ENCODE results near the gene TRIO.
A peak's percentile ranks its signal among the peaks of the same experiment; 100 is the strongest.

TRIO gene

GRCh38 chr5:14452685-14453454 lies 309.7 kb downstream of the TRIO start:
- H3K79me1 ChIP-seq (ENCODE audit: low read length) = peaks cover 5% of the 10 kb centered on the region
- no CpG with 5 or more reads among the region's 6 CpGs for WGBS (ENCODE audit: extremely low coverage, insufficient coverage, low lambda C conversion rate)
- H3K27ac ChIP-seq (ENCODE audit: low read depth, low read length) = no peak overlapping the region
- H2AK5ac ChIP-seq (ENCODE audit: low read length) = no peak overlapping the region
- no peak for DNase-seq
- H3K36me3 ChIP-seq (ENCODE audit: control insufficient read depth, insufficient read depth, low read length) = peaks cover 2% of the 10 kb centered on the region
- no peak overlapping the region for H2BK120ac ChIP-seq (ENCODE audit: low read depth, low read length)
- no peak overlapping the region for H3K23ac ChIP-seq (ENCODE audit: low read length)
- no peaks in the 10 kb centered on the region for H3K79me2 ChIP-seq (ENCODE audit: control insufficient read depth, insufficient read depth, low read length)
- no peak overlapping the region for H3K56ac ChIP-seq (ENCODE audit: low read length)
- H3K9ac ChIP-seq (ENCODE audit: low read length) = no peak overlapping the region
- H4K5ac ChIP-seq (ENCODE audit: low read length) = no peak overlapping the region
- no peak overlapping the region for H2BK5ac ChIP-seq (ENCODE audit: low read length)
- no peak overlapping the region for H4K8ac ChIP-seq (ENCODE audit: low read depth, low read length)
- no peaks in the 10 kb centered on the region for H3K27me3 ChIP-seq (ENCODE audit: insufficient read depth, low read length, poor library complexity)
- no peak overlapping the region for H2BK15ac ChIP-seq (replicated peaks; ENCODE audit: low read depth)
- no peak overlapping the region for H3K4me2 ChIP-seq (ENCODE audit: low read length)
- no peaks in the 10 kb centered on the region for H3K4me1 ChIP-seq (ENCODE audit: control insufficient read depth, low read depth, low read length)
- H3K4me3 ChIP-seq (ENCODE audit: low read length) = no peak overlapping the region
- H3K18ac ChIP-seq (ENCODE audit: low read length) = no peak overlapping the region
- no peak overlapping the region for H3K4ac ChIP-seq (ENCODE audit: low read depth, low read length)

- Histone ChIP-seq H2BK120ac (ENCODE audit: low read depth, low read length) (no peak overlapping the region), H3K36me3 (ENCODE audit: control insufficient read depth, insufficient read depth, low read length) (peaks cover 2% of the 10 kb centered on the region), H3K4me1 (ENCODE audit: control insufficient read depth, low read depth, low read length) (no peaks in the 10 kb centered on the region), H3K23ac (ENCODE audit: low read length) (peak overlapping the region; percentile 68), H3K18ac (ENCODE audit: low read length) (no peak overlapping the region), H3K4ac (ENCODE audit: low read depth, low read length) (no peak overlapping the region), H3K4me2 (ENCODE audit: low read length) (no peak overlapping the region), H3K27ac (ENCODE audit: low read depth, low read length) (no peak overlapping the region), H4K5ac (ENCODE audit: low read length) (no peak overlapping the region), H2BK15ac (replicated peaks; ENCODE audit: low read depth) (no peak overlapping the region), H2AK5ac (ENCODE audit: low read length) (no peak overlapping the region), H3K79me1 (ENCODE audit: low read length) (peaks cover 5% of the 10 kb centered on the region), H3K4me3 (ENCODE audit: low read length) (no peak overlapping the region), H3K27me3 (ENCODE audit: insufficient read depth, low read length, poor library complexity) (no peaks in the 10 kb centered on the region), H3K9ac (ENCODE audit: low read length) (no peak overlapping the region), H3K79me2 (ENCODE audit: control insufficient read depth, insufficient read depth, low read length) (no peaks in the 10 kb centered on the region), H3K56ac (ENCODE audit: low read length) (no peak overlapping the region), H4K8ac (ENCODE audit: low read depth, low read length) (no peak overlapping the region), H2BK5ac (ENCODE audit: low read length) (no peak overlapping the region)
- DNase-seq = no peak
- WGBS (ENCODE audit: extremely low coverage, insufficient coverage, low lambda C conversion rate) = no CpG with 5 or more reads among the region's 2 CpGs
Measured at GRCh38 chr5:14453481-14453880, 310.3 kb downstream of the TRIO start.

- Histone ChIP-seq H3K79me2 (ENCODE audit: control insufficient read depth, insufficient read depth, low read length) (no peaks in the 10 kb centered on the region), H3K4me3 (ENCODE audit: low read length) (no peak overlapping the region), H3K36me3 (ENCODE audit: control insufficient read depth, insufficient read depth, low read length) (peaks cover 2% of the 10 kb centered on the region), H3K4me2 (ENCODE audit: low read length) (no peak overlapping the region), H4K5ac (ENCODE audit: low read length) (no peak overlapping the region), H3K56ac (ENCODE audit: low read length) (no peak overlapping the region), H3K79me1 (ENCODE audit: low read length) (peaks cover 5% of the 10 kb centered on the region), H3K9ac (ENCODE audit: low read length) (no peak overlapping the region), H2AK5ac (ENCODE audit: low read length) (no peak overlapping the region), H3K27me3 (ENCODE audit: insufficient read depth, low read length, poor library complexity) (no peaks in the 10 kb centered on the region), H3K4ac (ENCODE audit: low read depth, low read length) (no peak overlapping the region), H3K18ac (ENCODE audit: low read length) (no peak overlapping the region), H2BK120ac (ENCODE audit: low read depth, low read length) (no peak overlapping the region), H2BK15ac (replicated peaks; ENCODE audit: low read depth) (no peak overlapping the region), H2BK5ac (ENCODE audit: low read length) (no peak overlapping the region), H3K23ac (ENCODE audit: low read length) (no peak overlapping the region), H3K4me1 (ENCODE audit: control insufficient read depth, low read depth, low read length) (no peaks in the 10 kb centered on the region), H3K27ac (ENCODE audit: low read depth, low read length) (no peak overlapping the region), H4K8ac (ENCODE audit: low read depth, low read length) (no peak overlapping the region)
- DNase-seq = no peak
- WGBS (ENCODE audit: extremely low coverage, insufficient coverage, low lambda C conversion rate) = no CpG with 5 or more reads among the region's 26 CpGs
Measured at GRCh38 chr5:14455814-14456321, 312.7 kb downstream of the TRIO start.

DNA sequence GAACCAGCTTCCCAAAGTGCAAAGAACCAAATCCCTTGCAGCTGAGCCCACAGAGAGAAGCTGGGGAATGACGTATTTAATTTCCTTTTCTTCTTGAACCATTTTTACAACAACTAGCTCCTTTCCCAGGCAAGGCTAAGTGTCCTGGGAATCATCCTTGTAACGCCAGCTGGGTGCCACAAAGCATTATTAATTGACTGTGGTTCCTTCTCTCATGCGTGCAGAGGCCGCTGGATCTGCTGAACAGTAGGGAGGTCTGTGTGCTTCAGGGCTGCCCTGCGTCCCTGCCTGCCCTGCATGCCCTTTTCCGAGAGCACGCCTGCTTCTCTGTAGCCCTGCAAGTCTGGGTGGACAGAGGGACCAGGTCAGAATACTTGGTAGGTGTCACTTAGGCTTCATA lies 314.3 kb downstream of the TRIO start:
- Histone ChIP-seq H3K79me2 (ENCODE audit: control insufficient read depth, insufficient read depth, low read length) (no peaks in the 10 kb centered on the region), H4K5ac (ENCODE audit: low read length) (no peak overlapping the region), H3K18ac (ENCODE audit: low read length) (no peak overlapping the region), H4K8ac (ENCODE audit: low read depth, low read length) (no peak overlapping the region), H3K4me2 (ENCODE audit: low read length) (no peak overlapping the region), H2BK15ac (replicated peaks; ENCODE audit: low read depth) (no peak overlapping the region), H3K56ac (ENCODE audit: low read length) (no peak overlapping the region), H3K27ac (ENCODE audit: low read depth, low read length) (no peak overlapping the region), H3K36me3 (ENCODE audit: control insufficient read depth, insufficient read depth, low read length) (peaks cover 2% of the 10 kb centered on the region), H3K79me1 (ENCODE audit: low read length) (peaks cover 5% of the 10 kb centered on the region), H3K27me3 (ENCODE audit: insufficient read depth, low read length, poor library complexity) (no peaks in the 10 kb centered on the region), H3K4me1 (ENCODE audit: control insufficient read depth, low read depth, low read length) (no peaks in the 10 kb centered on the region), H3K9ac (ENCODE audit: low read length) (no peak overlapping the region), H2BK5ac (ENCODE audit: low read length) (no peak overlapping the region), H2AK5ac (ENCODE audit: low read length) (no peak overlapping the region), H3K4me3 (ENCODE audit: low read length) (no peak overlapping the region), H3K4ac (ENCODE audit: low read depth, low read length) (no peak overlapping the region), H2BK120ac (ENCODE audit: low read depth, low read length) (no peak overlapping the region), H3K23ac (ENCODE audit: low read length) (no peak overlapping the region)
- no CpG with 5 or more reads among the region's 7 CpGs for WGBS (ENCODE audit: extremely low coverage, insufficient coverage, low lambda C conversion rate)
- no peak for DNase-seq

DNA sequence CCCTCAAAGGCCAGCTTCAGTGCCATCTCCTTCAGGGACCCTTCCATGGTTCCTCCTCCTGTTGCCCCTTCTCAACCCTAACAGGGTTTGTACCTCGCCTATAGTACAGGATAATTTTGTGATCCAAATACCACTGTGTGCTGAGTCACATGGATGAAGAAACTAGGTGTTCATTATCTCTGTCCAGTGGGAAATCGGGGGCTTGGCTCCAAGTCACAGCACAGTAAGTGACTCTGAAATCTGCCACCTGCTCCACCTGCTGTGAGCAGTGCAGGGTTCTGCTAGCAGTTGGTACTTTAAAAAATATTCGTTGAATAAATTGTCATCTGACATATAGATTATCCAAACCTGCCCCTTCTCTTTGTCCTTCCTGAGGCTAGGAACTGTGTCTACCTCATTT lies 315.3 kb downstream of the TRIO start:
- H2AK5ac ChIP-seq (ENCODE audit: low read length) = no peak overlapping the region
- no peak overlapping the region for H4K8ac ChIP-seq (ENCODE audit: low read depth, low read length)
- H3K4me3 ChIP-seq (ENCODE audit: low read length) = no peak overlapping the region
- no peak overlapping the region for H3K23ac ChIP-seq (ENCODE audit: low read length)
- H3K27me3 ChIP-seq (ENCODE audit: insufficient read depth, low read length, poor library complexity) = no peaks in the 10 kb centered on the region
- no peaks in the 10 kb centered on the region for H3K4me1 ChIP-seq (ENCODE audit: control insufficient read depth, low read depth, low read length)
- no CpG with 5 or more reads among the region's 3 CpGs for WGBS (ENCODE audit: extremely low coverage, insufficient coverage, low lambda C conversion rate)
- no peak overlapping the region for H2BK5ac ChIP-seq (ENCODE audit: low read length)
- H2BK15ac ChIP-seq (replicated peaks; ENCODE audit: low read depth) = no peak overlapping the region
- no peak overlapping the region for H3K27ac ChIP-seq (ENCODE audit: low read depth, low read length)
- H4K5ac ChIP-seq (ENCODE audit: low read length) = no peak overlapping the region
- peaks cover 2% of the 10 kb centered on the region for H3K36me3 ChIP-seq (ENCODE audit: control insufficient read depth, insufficient read depth, low read length)
- no peak overlapping the region for H3K18ac ChIP-seq (ENCODE audit: low read length)
- no peak overlapping the region for H3K4me2 ChIP-seq (ENCODE audit: low read length)
- peaks cover 5% of the 10 kb centered on the region for H3K79me1 ChIP-seq (ENCODE audit: low read length)
- no peaks in the 10 kb centered on the region for H3K79me2 ChIP-seq (ENCODE audit: control insufficient read depth, insufficient read depth, low read length)
- H3K56ac ChIP-seq (ENCODE audit: low read length) = no peak overlapping the region
- no peak for DNase-seq
- H3K4ac ChIP-seq (ENCODE audit: low read depth, low read length) = no peak overlapping the region
- H2BK120ac ChIP-seq (ENCODE audit: low read depth, low read length) = no peak overlapping the region
- no peak overlapping the region for H3K9ac ChIP-seq (ENCODE audit: low read length)
